ENCODE results near the gene PAEP. TPM values are rescaled to one million over a fixed set of nuclear protein-coding genes. Genes with fewer than 3 reads are reported as not detected.

The PAEP gene
- total RNA-seq, 1 donor from 2014 or later = not detected

- no peaks in the 10 kb centered on the region for H3K36me3 ChIP-seq
- H3K4me1 ChIP-seq = no peaks in the 10 kb centered on the region
- H3K27ac ChIP-seq = no peak overlapping the region
- TF ChIP-seq CTCF (IDR thresholded peaks at IDR 0.05) = no peak
- DNase-seq (ENCODE audit: low spot score in 2 of 2) = no peak
- H3K27me3 ChIP-seq = no peaks in the 10 kb centered on the region
- no peaks in the 10 kb centered on the region for H3K9me3 ChIP-seq
- intact Hi-C loops (cut with DNase I) = no loop called here
- H3K4me3 ChIP-seq = no peak overlapping the region
These were observed 29.0 kb downstream of the PAEP start for GRCh38 chr9:135590486-135591079.

GRCh38 chr9:135591506-135592330 is 30.2 kb downstream of the PAEP start:
- H3K4me3 ChIP-seq = no peak overlapping the region
- H3K4me1 ChIP-seq = no peaks in the 10 kb centered on the region
- H3K27me3 ChIP-seq = no peaks in the 10 kb centered on the region
- no peaks in the 10 kb centered on the region for H3K36me3 ChIP-seq
- H3K27ac ChIP-seq = no peak overlapping the region
- intact Hi-C loops (cut with DNase I) = no loop called here
- no peak for DNase-seq (ENCODE audit: low spot score in 2 of 2)
- no peaks in the 10 kb centered on the region for H3K9me3 ChIP-seq
- TF ChIP-seq CTCF (IDR thresholded peaks at IDR 0.05) = no peak

GRCh38 chr9:135592331-135592590 is 30.7 kb downstream of the PAEP start:
- Histone ChIP-seq H3K4me3 (no peak overlapping the region), H3K27me3 (no peaks in the 10 kb centered on the region), H3K36me3 (no peaks in the 10 kb centered on the region), H3K27ac (no peak overlapping the region), H3K4me1 (no peaks in the 10 kb centered on the region), H3K9me3 (no peaks in the 10 kb centered on the region)
- no peak for TF ChIP-seq CTCF (IDR thresholded peaks at IDR 0.05)
- intact Hi-C loops (cut with DNase I) = no loop called here
- DNase-seq (ENCODE audit: low spot score in 2 of 2) = no peak

- no peak for DNase-seq (ENCODE audit: low spot score in 2 of 2)
- H3K4me1 ChIP-seq = no peaks in the 10 kb centered on the region
- TF ChIP-seq CTCF (IDR thresholded peaks at IDR 0.05) = no peak
- no peaks in the 10 kb centered on the region for H3K9me3 ChIP-seq
- no peak overlapping the region for H3K27ac ChIP-seq
- H3K4me3 ChIP-seq = no peak overlapping the region
- no peaks in the 10 kb centered on the region for H3K36me3 ChIP-seq
- no peaks in the 10 kb centered on the region for H3K27me3 ChIP-seq
- intact Hi-C loops (cut with DNase I) = no loop called here
These were observed 31.1 kb downstream of the PAEP start for GRCh38 chr9:135592625-135593024.

- H3K36me3 ChIP-seq = no peaks in the 10 kb centered on the region
- H3K9me3 ChIP-seq = no peaks in the 10 kb centered on the region
- no peak for TF ChIP-seq CTCF (IDR thresholded peaks at IDR 0.05)
- intact Hi-C loops (cut with DNase I) = no loop called here
- DNase-seq (ENCODE audit: low spot score in 2 of 2) = no peak
- no peaks in the 10 kb centered on the region for H3K27me3 ChIP-seq
- H3K4me1 ChIP-seq = no peaks in the 10 kb centered on the region
- no peak overlapping the region for H3K4me3 ChIP-seq
- no peak overlapping the region for H3K27ac ChIP-seq
These were observed 34.7 kb downstream of the PAEP start for GRCh38 chr9:135596211-135596610.

All from ascending aorta (tissue), 2 donors.